ENCODE measurements around the gene CRYGC. TPM values are rescaled to one million over a fixed set of nuclear protein-coding genes. Genes with fewer than 3 reads are reported as not detected.
A peak's percentile ranks its signal among the peaks of the same experiment; 100 is the strongest.
"Not testable (repeated sequence)": the region's sequence is repeated elsewhere in the genome, so short reads cannot be mapped to it uniquely, and the experiment has no call there.

The CRYGC gene
- total RNA-seq, 5 donors from 2014 or later (not counting 1 experiment from before 2014, with no cell fraction given), result not detected

- H3K27ac Mint-ChIP-seq, result no peak overlapping the region
- H3K9me3 Mint-ChIP-seq, result no peaks in the 10 kb centered on the region
- no peaks in the 10 kb centered on the region for H3K36me3 Mint-ChIP-seq
- no peaks in the 10 kb centered on the region for H3K9me3 ChIP-seq
- H3K4me3 ChIP-seq (ENCODE audit: control insufficient read depth in 1 of 2, extremely low read depth in 1 of 2, low read length in 1 of 2), result no peak overlapping the region
- no peak for ATAC-seq (replicated peaks in 1 of 4)
- ChIA-PET POLR2A (no interaction called here), CTCF (no interaction called here)
- H3K4me3 Mint-ChIP-seq, result no peak overlapping the region
- peaks cover 0 to 5% of the 10 kb centered on the region in 2 experiments for H3K27me3 ChIP-seq (replicated peaks in 1 of 2; ENCODE audit: control insufficient read depth in 2 of 2, extremely low read depth in 1 of 2, insufficient read depth in 2 of 2, low read length in 1 of 2)
- no CpG with 5 or more reads among the region's 3 CpGs for WGBS (ENCODE audit: insufficient coverage)
- DNase-seq, result no peak
- H3K27ac ChIP-seq (ENCODE audit: low read length), result no peak overlapping the region
- H3K36me3 ChIP-seq (ENCODE audit: control insufficient read depth in 2 of 2, extremely low read depth in 1 of 2, insufficient read depth in 1 of 2, low read length in 1 of 2), result no peaks in the 10 kb centered on the region
- no peaks in the 10 kb centered on the region for H3K4me1 ChIP-seq (ENCODE audit: control insufficient read depth in 1 of 2, extremely low read depth in 1 of 2, insufficient read depth in 2 of 2, low read length in 2 of 2)
- H3K4me1 Mint-ChIP-seq, result peaks cover 1 to 4% (median 3%) of the 10 kb centered on the region in 3 donors
- H3K27me3 Mint-ChIP-seq, result peaks cover 7 to 8% of the 10 kb centered on the region in 2 donors
Measured at GRCh38 chr2:208118918-208119317, 10.7 kb downstream of the CRYGC start.

DNA sequence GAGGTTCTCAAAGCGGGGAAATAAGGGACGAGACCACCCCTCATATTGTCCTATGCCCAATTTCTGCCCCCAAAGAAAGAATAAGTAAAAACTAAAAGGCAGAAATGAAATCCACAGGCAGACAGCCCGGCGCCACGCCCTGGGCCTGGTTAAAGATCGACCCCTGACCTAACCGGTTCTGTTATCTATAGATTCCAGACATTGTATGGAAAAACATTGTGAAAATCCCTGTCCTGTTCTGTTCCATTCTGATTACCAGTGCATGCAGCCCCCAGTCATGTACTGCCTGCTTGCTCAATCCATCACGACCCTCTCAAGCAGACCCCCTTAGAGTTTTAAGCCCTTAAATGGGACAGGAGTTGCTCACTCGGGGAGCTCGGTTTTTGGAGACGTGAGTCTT is 12.2 kb downstream of the CRYGC start:
- H3K9me3 ChIP-seq; DNase-seq; H3K4me3 Mint-ChIP-seq; H3K27me3 ChIP-seq (replicated peaks in 1 of 2; ENCODE audit: control insufficient read depth in 2 of 2, extremely low read depth in 1 of 2, insufficient read depth in 2 of 2, low read length in 1 of 2); H3K27ac ChIP-seq (ENCODE audit: low read length); H3K4me1 ChIP-seq (ENCODE audit: control insufficient read depth in 1 of 2, extremely low read depth in 1 of 2, insufficient read depth in 2 of 2, low read length in 2 of 2); H3K4me3 ChIP-seq (ENCODE audit: control insufficient read depth in 1 of 2, extremely low read depth in 1 of 2, low read length in 1 of 2); H3K4me1 Mint-ChIP-seq; H3K9me3 Mint-ChIP-seq; CTCF ChIA-PET; ATAC-seq (replicated peaks in 1 of 4); H3K27ac Mint-ChIP-seq; H3K27me3 Mint-ChIP-seq; H3K36me3 Mint-ChIP-seq; H3K36me3 ChIP-seq (ENCODE audit: control insufficient read depth in 2 of 2, extremely low read depth in 1 of 2, insufficient read depth in 1 of 2, low read length in 1 of 2); POLR2A ChIA-PET: not testable (repeated sequence)
- WGBS (ENCODE audit: insufficient coverage), result 88% methylated on average over 7 of the region's 11 CpGs

- Mint-ChIP-seq H3K27ac (no peak overlapping the region), H3K9me3 (no peaks in the 10 kb centered on the region), H3K27me3 (peaks cover 0 to 5% of the 10 kb centered on the region in 2 donors), H3K4me1 (no peaks in the 10 kb centered on the region), H3K36me3 (no peaks in the 10 kb centered on the region), H3K4me3 (no peak overlapping the region)
- H3K36me3 ChIP-seq (ENCODE audit: control insufficient read depth in 2 of 2, extremely low read depth in 1 of 2, insufficient read depth in 1 of 2, low read length in 1 of 2), result no peaks in the 10 kb centered on the region
- peaks cover 0 to 5% of the 10 kb centered on the region in 2 experiments for H3K27me3 ChIP-seq (replicated peaks in 1 of 2; ENCODE audit: control insufficient read depth in 2 of 2, extremely low read depth in 1 of 2, insufficient read depth in 2 of 2, low read length in 1 of 2)
- ATAC-seq (replicated peaks in 1 of 4), result no peak
- ChIA-PET CTCF (no interaction called here), POLR2A (no interaction called here)
- no peaks in the 10 kb centered on the region for H3K9me3 ChIP-seq
- H3K4me3 ChIP-seq (ENCODE audit: control insufficient read depth in 1 of 2, extremely low read depth in 1 of 2, low read length in 1 of 2), result no peak overlapping the region
- no peak for DNase-seq
- 80% methylated on average over 3 of the region's 7 CpGs for WGBS (ENCODE audit: insufficient coverage)
- H3K4me1 ChIP-seq (ENCODE audit: control insufficient read depth in 1 of 2, extremely low read depth in 1 of 2, insufficient read depth in 2 of 2, low read length in 2 of 2), result no peaks in the 10 kb centered on the region
- no peak overlapping the region for H3K27ac ChIP-seq (ENCODE audit: low read length)
Measured at GRCh38 chr2:208112969-208113368, 16.7 kb downstream of the CRYGC start.

GRCh38 chr2:208112273-208112745 is 17.3 kb downstream of the CRYGC start:
- H3K36me3 Mint-ChIP-seq; H3K9me3 Mint-ChIP-seq; POLR2A ChIA-PET; DNase-seq; H3K27ac Mint-ChIP-seq; H3K4me1 ChIP-seq (ENCODE audit: control insufficient read depth in 1 of 2, extremely low read depth in 1 of 2, insufficient read depth in 2 of 2, low read length in 2 of 2); H3K4me3 Mint-ChIP-seq; H3K4me3 ChIP-seq (ENCODE audit: control insufficient read depth in 1 of 2, extremely low read depth in 1 of 2, low read length in 1 of 2); H3K27me3 Mint-ChIP-seq; H3K9me3 ChIP-seq; CTCF ChIA-PET; H3K27ac ChIP-seq (ENCODE audit: low read length); H3K27me3 ChIP-seq (replicated peaks in 1 of 2; ENCODE audit: control insufficient read depth in 2 of 2, extremely low read depth in 1 of 2, insufficient read depth in 2 of 2, low read length in 1 of 2); H3K36me3 ChIP-seq (ENCODE audit: control insufficient read depth in 2 of 2, extremely low read depth in 1 of 2, insufficient read depth in 1 of 2, low read length in 1 of 2); ATAC-seq (replicated peaks in 1 of 4); H3K4me1 Mint-ChIP-seq: not testable (repeated sequence)
- 83% methylated on average over 13 of the region's 36 CpGs for WGBS (ENCODE audit: insufficient coverage)

GRCh38 chr2:208103616-208104015 is 26.0 kb downstream of the CRYGC start:
- Histone ChIP-seq H3K27ac (ENCODE audit: low read length) (no peak overlapping the region), H3K9me3 (no peaks in the 10 kb centered on the region), H3K4me3 (ENCODE audit: control insufficient read depth in 1 of 2, extremely low read depth in 1 of 2, low read length in 1 of 2) (no peak overlapping the region), H3K4me1 (ENCODE audit: control insufficient read depth in 1 of 2, extremely low read depth in 1 of 2, insufficient read depth in 2 of 2, low read length in 2 of 2) (peaks cover 0 to 2% of the 10 kb centered on the region in 2 experiments), H3K36me3 (ENCODE audit: control insufficient read depth in 2 of 2, extremely low read depth in 1 of 2, insufficient read depth in 1 of 2, low read length in 1 of 2) (no peaks in the 10 kb centered on the region), H3K27me3 (replicated peaks in 1 of 2; ENCODE audit: control insufficient read depth in 2 of 2, extremely low read depth in 1 of 2, insufficient read depth in 2 of 2, low read length in 1 of 2) (peaks cover 0 to 14% of the 10 kb centered on the region in 2 experiments)
- Mint-ChIP-seq H3K27ac (no peak overlapping the region), H3K36me3 (no peaks in the 10 kb centered on the region), H3K4me3 (no peak overlapping the region), H3K27me3 (peaks cover 6 to 17% of the 10 kb centered on the region in 2 donors), H3K4me1 (peaks cover 23 to 31% (median 28%) of the 10 kb centered on the region in 3 donors), H3K9me3 (no peaks in the 10 kb centered on the region)
- ChIA-PET CTCF (interaction anchor here in 1 of 2 donors (0.6 kb wide), 1 partner anchor 40 kb away, joined by 5 read pairs; no protein-coding TSS in a partner anchor), POLR2A (no interaction called here)
- ATAC-seq (replicated peaks in 1 of 4), result no peak
- WGBS (ENCODE audit: insufficient coverage), result 100% methylated on average over 1 of the region's 3 CpGs
- no peak for DNase-seq

DNA sequence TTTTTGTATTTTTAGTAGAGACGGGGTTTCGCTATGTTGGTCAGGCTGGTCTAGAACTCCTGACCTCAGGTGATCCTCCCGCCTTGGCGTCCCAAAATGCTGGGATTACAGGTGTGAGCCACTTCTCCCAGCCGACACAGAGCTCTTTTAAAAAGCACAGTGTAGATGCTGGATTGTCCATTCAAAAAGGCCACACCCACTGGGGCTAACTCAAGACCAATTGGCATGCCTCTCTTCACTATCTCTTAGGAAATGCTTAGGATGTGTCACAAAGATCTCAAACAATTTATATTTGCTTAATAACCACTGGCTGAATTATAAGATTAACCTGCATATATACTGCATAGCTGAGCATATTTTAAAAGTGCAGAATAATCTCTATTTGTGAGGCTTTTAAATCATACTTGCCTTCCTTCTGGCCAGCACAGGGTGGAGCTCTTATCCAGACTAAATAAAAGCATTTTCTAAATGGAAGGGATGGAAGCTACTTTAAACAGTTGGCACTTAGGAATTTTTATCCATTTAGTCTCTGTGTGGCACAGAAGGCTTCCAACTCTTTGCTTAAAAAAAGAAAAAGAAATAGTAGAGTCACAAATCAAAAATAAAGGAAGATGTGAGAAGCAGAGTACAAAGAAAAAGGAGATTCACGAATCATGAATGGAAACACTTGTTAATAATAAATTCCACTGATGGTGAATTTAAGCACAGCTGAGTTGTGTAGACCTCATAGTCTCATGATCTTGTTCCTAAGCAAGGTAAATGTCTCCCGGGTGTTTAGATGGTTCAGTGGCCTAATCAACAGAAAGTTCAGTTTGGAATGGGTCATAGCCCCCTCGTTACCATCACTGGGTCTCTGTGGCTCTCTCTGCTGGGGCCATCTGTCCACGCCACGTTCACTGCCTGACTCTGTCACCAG is 27.7 kb downstream of the CRYGC start:
- H3K4me1 Mint-ChIP-seq, result peaks cover 23 to 31% (median 28%) of the 10 kb centered on the region in 3 donors
- peaks cover 2 to 15% of the 10 kb centered on the region in 2 donors for H3K27me3 Mint-ChIP-seq
- H3K36me3 Mint-ChIP-seq, result no peaks in the 10 kb centered on the region
- CTCF ChIA-PET, result interaction anchor here (0.5 to 0.6 kb wide), 2 partner anchors 32 to 55 kb away, joined by 3 to 5 read pairs; no protein-coding TSS in a partner anchor
- 50% methylated on average over 5 of the region's 10 CpGs for WGBS (ENCODE audit: insufficient coverage)
- POLR2A ChIA-PET, result interaction anchor here (0.6 to 0.7 kb wide), 2 partner anchors 11 to 569 kb away, joined by 3 to 5 read pairs; no protein-coding TSS in a partner anchor
- H3K4me3 Mint-ChIP-seq, result no peak overlapping the region
- peak overlapping the region in 1 of 2 donors; percentile 60 for H3K27ac Mint-ChIP-seq
- Histone ChIP-seq H3K36me3 (ENCODE audit: control insufficient read depth in 2 of 2, extremely low read depth in 1 of 2, insufficient read depth in 1 of 2, low read length in 1 of 2) (no peaks in the 10 kb centered on the region), H3K27me3 (replicated peaks in 1 of 2; ENCODE audit: control insufficient read depth in 2 of 2, extremely low read depth in 1 of 2, insufficient read depth in 2 of 2, low read length in 1 of 2) (peaks cover 0 to 8% of the 10 kb centered on the region in 2 experiments), H3K9me3 (no peaks in the 10 kb centered on the region), H3K4me1 (ENCODE audit: control insufficient read depth in 1 of 2, extremely low read depth in 1 of 2, insufficient read depth in 2 of 2, low read length in 2 of 2) (peaks cover 0 to 2% of the 10 kb centered on the region in 2 experiments), H3K27ac (ENCODE audit: low read length) (no peak overlapping the region), H3K4me3 (ENCODE audit: control insufficient read depth in 1 of 2, extremely low read depth in 1 of 2, low read length in 1 of 2) (no peak overlapping the region)
- H3K9me3 Mint-ChIP-seq, result no peaks in the 10 kb centered on the region
- ATAC-seq (replicated peaks in 1 of 4), result no peak
- DNase-seq, result no peak
